Hindlimb muscle (tissue), 1 donor: ENCODE data around the gene MPND. TPM values are rescaled to one million over a fixed set of nuclear protein-coding genes. Genes with fewer than 3 reads are reported as not detected.

ENCODE experiments used
- DNase-seq: peaks from one replicate; pipeline ENCODE4 v3.0.0-alpha.2; 2013
- polyA plus RNA-seq: library from polyadenylated mRNA; unstranded; fragments of 120-200 nt; gene quantifications from one replicate; pipeline ENCODE4 v1.2.1, GENCODE V29; 2013; ENCODE audit not compliant: insufficient read length

Gene MPND
- polyA plus RNA-seq, 1 donor, result 17.3 TPM

GRCh38 chr19:4367781-4368127 lies 24.4 kb downstream of the MPND start:
- no peak for DNase-seq

- DNase-seq, result no peak
Measured at GRCh38 chr19:4368128-4368820, 24.9 kb downstream of the MPND start.

- DNase-seq, result no peak
Measured at GRCh38 chr19:4369109-4369887, 25.9 kb downstream of the MPND start.

- DNase-seq, result no peak
Measured at GRCh38 chr19:4369888-4370260, 26.5 kb downstream of the MPND start.

- no peak for DNase-seq
Measured at GRCh38 chr19:4370418-4371041, 27.2 kb downstream of the MPND start.

GRCh38 chr19:4371247-4372164 lies 28.1 kb downstream of the MPND start:
- DNase-seq, result peak; percentile 42

GRCh38 chr19:4372165-4373012 lies 29.0 kb downstream of the MPND start:
- DNase-seq, result no peak

- DNase-seq, result no peak
Measured at GRCh38 chr19:4373013-4373367, 29.6 kb downstream of the MPND start.

- no peak for DNase-seq
Measured at GRCh38 chr19:4373601-4374497, 30.5 kb downstream of the MPND start.

- DNase-seq, result no peak
Measured at GRCh38 chr19:4374498-4375163, 31.3 kb downstream of the MPND start.

- DNase-seq, result no peak
Measured at GRCh38 chr19:4375164-4376027, 32.0 kb downstream of the MPND start.

- DNase-seq, result no peak
Measured at GRCh38 chr19:4376028-4376670, 32.8 kb downstream of the MPND start.

GRCh38 chr19:4376671-4376990 lies 33.3 kb downstream of the MPND start:
- DNase-seq, result no peak

GRCh38 chr19:4376991-4377781 lies 33.8 kb downstream of the MPND start:
- no peak for DNase-seq

- DNase-seq, result no peak
Measured at GRCh38 chr19:4378886-4379285, 35.5 kb downstream of the MPND start.

GRCh38 chr19:4379383-4380253 lies 36.3 kb downstream of the MPND start:
- DNase-seq, result no peak

- no peak for DNase-seq
Measured at GRCh38 chr19:4380254-4380727, 36.9 kb downstream of the MPND start.
